SU-DHL-6 (cell line): ENCODE results near the gene CYB561D1.

Experiments
- CTCF ChIP-seq: fragments of 200-600 bp; sonication (generic); IDR thresholded peaks from one replicate; pipeline ENCODE4 v1.5.1; 2017; ENCODE audit warnings: antibody characterized with exemption, mild to moderate bottlenecking, low read length, moderate library complexity; ENCODE audit not compliant: insufficient read depth, poor library complexity, severe bottlenecking
- EZH2phosphoT487 ChIP-seq: fragments of 200-600 bp; sonication (generic), shearing (Covaris generic); conservative IDR thresholded peaks from 2 replicates; pipeline ENCODE4 v1.6.1; 2018; ENCODE audit warnings: mild to moderate bottlenecking, antibody characterized with exemption, low read length, moderate library complexity, mixed read lengths

GRCh38 chr1:109497449-109498160 lies 3.7 kb downstream of the CYB561D1 start:
- TF ChIP-seq CTCF (no peak), EZH2phosphoT487 (no peak)
